Measurements from ENCODE around the gene DPF3. TPM values are rescaled to one million over a fixed set of nuclear protein-coding genes. Genes with fewer than 3 reads are reported as not detected.

Gene DPF3
- total and polyA plus RNA-seq, 2 experiments from 2014 or later = 6.8 to 7.9 TPM

GRCh38 chr14:72796935-72797334 lies 97.0 kb downstream of the DPF3 start:
- TF ChIP-seq EZH2 (IDR thresholded peaks at IDR 0.05; ENCODE audit: insufficient read depth, poor library complexity, severe bottlenecking) = no peak
- TF ChIP-seq EZH2phosphoT487 (IDR thresholded peaks at IDR 0.05; ENCODE audit: insufficient read depth, low read depth) = no peak
- no peaks in the 10 kb centered on the region for H3K36me3 ChIP-seq (ENCODE audit: low read depth)
- H3K27ac ChIP-seq = no peak overlapping the region
- in situ Hi-C loops (cut with MboI) = no loop called here
- peaks cover 75% of the 10 kb centered on the region for H3K79me2 ChIP-seq (ENCODE audit: insufficient read depth)
- H3K4me1 ChIP-seq (ENCODE audit: insufficient read depth) = peaks cover 12% of the 10 kb centered on the region
- no peaks in the 10 kb centered on the region for H4K20me1 ChIP-seq (ENCODE audit: insufficient read depth)
- H3K27me3 ChIP-seq (replicated peaks; ENCODE audit: insufficient read depth) = no peaks in the 10 kb centered on the region
- 89% methylated on average over 6 of the region's 6 CpGs for WGBS, 2 experiments (ENCODE audit: low coverage in 1 of 2, low lambda C conversion rate in 2 of 2, missing lambda C conversion rate in 2 of 2)
- H3K9me2 ChIP-seq (ENCODE audit: insufficient read depth) = no peaks in the 10 kb centered on the region
- no peak overlapping the region for H3K4me3 ChIP-seq
- H3K4me2 ChIP-seq (ENCODE audit: unreplicated experiment) = no peak overlapping the region
- no peaks in the 10 kb centered on the region for H3K9me3 ChIP-seq (ENCODE audit: low read depth)
- no peak overlapping the region for H2AFZ ChIP-seq
- peaks cover 16% of the 10 kb centered on the region for H3F3A ChIP-seq (ENCODE audit: insufficient read depth)
- DNase-seq = no peak
- H3K9ac ChIP-seq = no peak overlapping the region

GRCh38 chr14:72793156-72793939 lies 100.6 kb downstream of the DPF3 start:
- Histone ChIP-seq H3K4me3 (no peak overlapping the region), H3F3A (ENCODE audit: insufficient read depth) (no peaks in the 10 kb centered on the region), H3K36me3 (ENCODE audit: low read depth) (no peaks in the 10 kb centered on the region), H3K4me1 (ENCODE audit: insufficient read depth) (no peaks in the 10 kb centered on the region), H2AFZ (no peak overlapping the region), H3K9me3 (ENCODE audit: low read depth) (no peaks in the 10 kb centered on the region), H3K79me2 (ENCODE audit: insufficient read depth) (peaks cover 95% of the 10 kb centered on the region), H3K27me3 (replicated peaks; ENCODE audit: insufficient read depth) (no peaks in the 10 kb centered on the region), H3K9ac (no peak overlapping the region), H3K9me2 (ENCODE audit: insufficient read depth) (no peaks in the 10 kb centered on the region), H4K20me1 (ENCODE audit: insufficient read depth) (no peaks in the 10 kb centered on the region), H3K27ac (no peak overlapping the region), H3K4me2 (ENCODE audit: unreplicated experiment) (no peak overlapping the region)
- DNase-seq = no peak
- 63 to 68% methylated on average over 7 of the region's 7 CpGs for WGBS, 2 experiments (ENCODE audit: low coverage in 1 of 2, low lambda C conversion rate in 2 of 2, missing lambda C conversion rate in 2 of 2)
- in situ Hi-C loops (cut with MboI) = no loop called here
- TF ChIP-seq EZH2phosphoT487 (IDR thresholded peaks at IDR 0.05; ENCODE audit: insufficient read depth, low read depth) = no peak
- no peak for TF ChIP-seq EZH2 (IDR thresholded peaks at IDR 0.05; ENCODE audit: insufficient read depth, poor library complexity, severe bottlenecking)

- H3F3A ChIP-seq (ENCODE audit: insufficient read depth) = no peaks in the 10 kb centered on the region
- no peak for DNase-seq
- H3K4me2 ChIP-seq (ENCODE audit: unreplicated experiment) = no peak overlapping the region
- H3K9ac ChIP-seq = no peak overlapping the region
- H3K4me1 ChIP-seq (ENCODE audit: insufficient read depth) = no peaks in the 10 kb centered on the region
- H3K27me3 ChIP-seq (replicated peaks; ENCODE audit: insufficient read depth) = no peaks in the 10 kb centered on the region
- peaks cover 94% of the 10 kb centered on the region for H3K79me2 ChIP-seq (ENCODE audit: insufficient read depth)
- WGBS, 2 experiments (ENCODE audit: low coverage in 1 of 2, low lambda C conversion rate in 2 of 2, missing lambda C conversion rate in 2 of 2) = 64 to 73% methylated on average over 14 to 16 of the region's 16 CpGs
- TF ChIP-seq EZH2 (IDR thresholded peaks at IDR 0.05; ENCODE audit: insufficient read depth, poor library complexity, severe bottlenecking) = no peak
- in situ Hi-C loops (cut with MboI) = no loop called here
- no peak overlapping the region for H3K27ac ChIP-seq
- H2AFZ ChIP-seq = no peak overlapping the region
- no peaks in the 10 kb centered on the region for H4K20me1 ChIP-seq (ENCODE audit: insufficient read depth)
- H3K36me3 ChIP-seq (ENCODE audit: low read depth) = no peaks in the 10 kb centered on the region
- no peaks in the 10 kb centered on the region for H3K9me3 ChIP-seq (ENCODE audit: low read depth)
- H3K4me3 ChIP-seq = no peak overlapping the region
- H3K9me2 ChIP-seq (ENCODE audit: insufficient read depth) = no peaks in the 10 kb centered on the region
Observed at GRCh38 chr14:72792051-72792788, 101.7 kb downstream of the DPF3 start.

GRCh38 chr14:72790887-72791566 lies 102.9 kb downstream of the DPF3 start:
- Histone ChIP-seq H2AFZ (no peak overlapping the region), H3K27me3 (replicated peaks; ENCODE audit: insufficient read depth) (no peaks in the 10 kb centered on the region), H3K4me1 (ENCODE audit: insufficient read depth) (no peaks in the 10 kb centered on the region), H3K4me3 (no peak overlapping the region), H3K9me2 (ENCODE audit: insufficient read depth) (no peaks in the 10 kb centered on the region), H3K4me2 (ENCODE audit: unreplicated experiment) (no peak overlapping the region), H3K9ac (no peak overlapping the region), H3K79me2 (ENCODE audit: insufficient read depth) (peaks cover 94% of the 10 kb centered on the region), H4K20me1 (ENCODE audit: insufficient read depth) (no peaks in the 10 kb centered on the region), H3K36me3 (ENCODE audit: low read depth) (no peaks in the 10 kb centered on the region), H3K9me3 (ENCODE audit: low read depth) (no peaks in the 10 kb centered on the region), H3K27ac (no peak overlapping the region), H3F3A (ENCODE audit: insufficient read depth) (no peaks in the 10 kb centered on the region)
- in situ Hi-C loops (cut with MboI) = no loop called here
- DNase-seq = no peak
- WGBS, 2 experiments (ENCODE audit: low coverage in 1 of 2, low lambda C conversion rate in 2 of 2, missing lambda C conversion rate in 2 of 2) = 61 to 70% methylated on average over 7 to 10 of the region's 10 CpGs
- TF ChIP-seq EZH2 (IDR thresholded peaks at IDR 0.05; ENCODE audit: insufficient read depth, poor library complexity, severe bottlenecking) (no peak), EZH2phosphoT487 (IDR thresholded peaks at IDR 0.05; ENCODE audit: insufficient read depth, low read depth) (no peak)

All from GM23248 (cell line).